Cardiac septum (tissue), 1 donor: ENCODE measurements around the gene HIPK2. TPM values are rescaled to one million over a fixed set of nuclear protein-coding genes. Genes with fewer than 3 reads are reported as not detected.
A peak's percentile ranks its signal among the peaks of the same experiment; 100 is the strongest.

Source experiments
- DNase-seq: peaks from one replicate; pipeline ENCODE4 v3.0.0-alpha.2; 2020; ENCODE audit warnings: low spot score
- intact Hi-C: fragments of 100-400 bp; cut with DNase I; formaldehyde crosslinking; loops from one replicate; pipeline ENCODE4 v1.14.0; 2022
- total RNA-seq: library from RNA; stranded (reverse); fragmentation: NEBNext Ultra II Directional; extraction: Animal tissue kit (Norgen Biotek cat#: 25700); gene quantifications from one replicate; pipeline ENCODE4 v1.2.1, GENCODE V29; 2021
- donor health status: DM: no; HTN: no; CAD: no.

HIPK2 gene
- total RNA-seq, 1 donor from 2014 or later, result 218 TPM

DNA sequence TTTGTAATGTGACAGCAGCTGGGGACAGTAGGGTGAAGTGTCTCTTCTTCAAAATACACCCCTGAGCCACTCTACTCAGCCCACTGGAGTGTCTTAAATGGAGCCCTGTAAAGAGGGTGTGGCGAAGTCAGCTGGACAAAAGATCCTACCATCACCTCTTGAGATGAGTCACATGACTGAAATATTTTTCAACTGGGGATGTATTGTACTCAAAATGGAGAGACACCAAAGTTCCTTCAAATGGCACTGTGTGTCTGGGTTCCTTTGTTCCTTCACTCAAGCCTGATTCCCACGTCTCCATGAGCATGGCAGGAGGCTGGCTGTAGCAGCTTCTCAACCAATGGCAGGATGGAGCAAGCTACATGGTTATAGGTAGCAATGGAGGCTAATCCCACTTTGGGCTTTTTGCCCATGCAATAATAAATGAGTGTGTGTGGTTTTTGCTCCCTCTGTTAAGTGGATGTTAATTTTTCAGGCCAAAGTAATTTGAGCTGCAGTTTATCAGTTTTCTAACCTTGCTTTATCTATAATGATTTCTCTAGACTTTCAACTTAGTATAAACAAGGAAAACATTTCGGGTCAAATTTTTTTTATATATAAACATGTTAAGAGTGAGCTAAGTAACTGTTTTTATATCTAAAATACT lies 186.1 kb downstream of the HIPK2 start:
- DNase-seq, result no peak
- intact Hi-C loops, result no loop called here

GRCh38 chr7:139589474-139589873 lies 188.3 kb downstream of the HIPK2 start:
- no peak for DNase-seq

GRCh38 chr7:139588632-139589031 lies 189.2 kb downstream of the HIPK2 start:
- intact Hi-C loops, result no loop called here
- DNase-seq, result no peak

More at GRCh38 chr7:139589474-139589873, 188.3 kb downstream of the HIPK2 start:
- intact Hi-C loops, result no loop called here

DNA sequence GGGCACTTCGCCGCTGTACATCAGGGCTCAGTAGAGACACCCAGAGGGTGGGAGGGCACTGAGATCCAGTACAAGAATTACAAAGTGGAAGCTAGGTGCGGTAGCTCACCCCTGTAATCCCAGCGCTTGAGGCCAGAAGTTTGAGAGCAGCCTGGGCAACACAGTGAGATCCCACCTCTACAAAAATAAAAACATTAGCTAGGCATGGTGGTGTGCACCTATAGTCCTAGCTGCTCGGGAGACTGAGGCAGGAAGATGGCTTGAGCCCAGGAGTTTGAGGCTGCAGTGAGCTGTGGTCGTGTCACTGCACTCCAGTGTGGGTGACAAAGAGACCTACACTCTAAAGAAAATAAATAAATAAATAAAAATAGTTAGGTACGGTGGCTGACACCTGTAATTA lies 190.3 kb downstream of the HIPK2 start:
- intact Hi-C loops, result no loop called here
- DNase-seq, result no peak

DNA sequence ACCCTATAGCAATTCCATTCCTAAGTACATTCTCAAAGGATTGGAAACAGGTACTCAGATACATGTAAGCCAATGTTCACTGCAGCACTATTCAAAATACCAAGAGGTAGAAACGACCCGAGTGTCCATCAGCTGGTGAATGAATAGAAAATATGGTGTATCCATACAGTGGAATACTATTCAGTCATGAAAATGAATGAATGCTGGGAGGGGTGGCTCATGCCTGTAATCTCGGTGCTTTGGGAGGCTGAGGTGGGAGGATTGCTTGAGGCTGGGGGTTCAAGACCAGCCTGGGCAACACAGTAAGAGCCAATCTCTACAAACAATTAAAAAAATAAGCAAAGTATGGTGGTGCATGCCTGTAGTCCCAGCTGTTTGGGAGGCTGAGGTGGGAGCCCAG lies 191.5 kb downstream of the HIPK2 start:
- DNase-seq, result no peak
- intact Hi-C loops, result no loop called here

DNA sequence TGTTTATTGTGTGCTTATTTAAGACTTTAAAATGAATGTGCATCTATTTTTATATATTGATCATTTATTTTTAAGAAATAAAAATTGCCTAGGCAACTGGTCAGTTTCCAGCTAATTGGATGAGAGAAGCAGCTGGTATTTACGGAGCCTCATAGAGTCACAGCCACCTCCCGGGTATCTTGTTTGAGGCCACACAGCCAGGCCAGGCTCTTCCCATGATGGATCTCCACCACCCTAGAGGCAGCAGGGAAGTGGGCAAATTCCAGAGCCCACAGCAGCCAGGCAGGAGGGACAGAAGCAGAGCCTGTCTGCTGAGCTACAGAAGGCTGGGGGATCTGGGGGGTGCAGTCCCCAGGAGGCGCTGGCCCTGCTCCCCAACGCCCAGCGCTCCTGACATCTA lies 192.8 kb downstream of the HIPK2 start:
- no peak for DNase-seq
- intact Hi-C loops, result no loop called here

GRCh38 chr7:139583826-139584553 lies 193.8 kb downstream of the HIPK2 start:
- DNase-seq, result no peak
- intact Hi-C loops, result no loop called here

DNA sequence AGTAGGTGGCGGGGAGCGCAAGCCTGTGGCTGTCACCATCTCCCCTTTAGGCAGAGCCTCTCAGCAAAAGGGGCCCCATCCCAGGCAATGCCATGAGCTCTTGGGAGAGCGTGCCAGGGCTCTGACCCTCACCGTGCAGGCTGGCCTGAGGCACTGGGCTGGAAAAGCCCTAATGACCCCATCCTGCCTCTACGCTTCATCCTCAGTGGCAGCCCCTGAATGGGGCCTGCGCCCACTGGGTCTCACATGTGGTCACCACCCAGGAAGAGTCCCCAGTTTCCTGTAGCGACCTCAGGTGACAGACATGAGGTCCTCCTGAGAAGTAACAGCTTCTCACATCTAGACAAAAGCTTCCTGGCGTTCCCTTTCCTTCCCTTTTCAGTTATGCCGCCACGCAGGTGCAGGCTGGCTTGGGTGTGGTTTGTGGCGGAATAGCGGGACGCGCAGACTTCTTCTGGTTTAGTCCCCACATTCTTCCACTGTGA lies 195.1 kb downstream of the HIPK2 start:
- intact Hi-C loops, result no loop called here
- DNase-seq, result peak; percentile 27

GRCh38 chr7:139582130-139582650 lies 195.6 kb downstream of the HIPK2 start:
- peak; percentile 69 for DNase-seq

DNA sequence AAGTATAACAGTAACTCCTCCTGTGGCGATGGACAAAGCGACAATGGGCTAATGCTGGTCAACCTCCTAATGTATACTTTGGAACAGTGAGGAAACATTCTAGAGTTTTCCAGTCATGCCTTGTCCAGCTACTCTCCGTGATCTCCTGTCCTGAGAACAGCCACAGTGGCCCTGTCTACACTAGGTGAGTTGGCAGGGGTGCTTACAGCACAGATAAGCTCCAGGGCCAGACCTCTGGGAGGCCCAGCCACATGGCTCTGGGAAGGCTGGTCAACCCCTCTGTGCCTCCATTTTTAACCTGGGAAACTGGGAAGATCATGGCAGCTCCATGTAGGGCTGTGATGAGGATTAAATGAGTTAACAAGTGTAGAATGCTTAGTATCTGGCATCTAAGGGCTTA lies 197.4 kb downstream of the HIPK2 start:
- DNase-seq, result peak; percentile 51
- intact Hi-C loops, result no loop called here

More at GRCh38 chr7:139582130-139582650, 195.6 kb downstream of the HIPK2 start:
- intact Hi-C loops, result no loop called here

- peak; percentile 54 for DNase-seq
- intact Hi-C loops, result no loop called here
Measured at GRCh38 chr7:139576179-139576973, 201.4 kb downstream of the HIPK2 start.

GRCh38 chr7:139575338-139575680 lies 202.5 kb downstream of the HIPK2 start:
- peak; percentile 41 for DNase-seq
- intact Hi-C loops, result no loop called here

- peak; percentile 69 for DNase-seq
- intact Hi-C loops, result no loop called here
Measured at GRCh38 chr7:139574618-139575337, 203.0 kb downstream of the HIPK2 start.

DNA sequence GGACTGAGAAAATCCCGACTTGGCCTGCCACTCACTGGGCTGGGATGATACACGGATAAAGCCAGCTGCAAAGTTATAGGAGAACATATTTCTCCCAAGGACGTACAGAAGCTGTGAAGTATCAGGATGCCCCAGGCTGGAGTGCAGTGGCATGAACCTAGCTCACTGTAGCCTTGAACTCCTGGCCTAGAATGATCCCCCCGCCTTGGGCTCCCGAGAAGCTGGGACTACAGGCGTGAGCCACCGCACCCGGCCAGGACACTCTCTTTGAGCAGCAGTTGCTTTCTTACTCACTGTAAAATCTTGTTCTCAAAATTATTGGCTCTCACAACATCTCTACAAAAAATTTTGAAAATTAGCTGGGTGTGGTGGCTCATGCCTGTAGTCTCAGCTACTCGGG lies 203.9 kb downstream of the HIPK2 start:
- peak; percentile 33 for DNase-seq
- intact Hi-C loops, result no loop called here

DNA sequence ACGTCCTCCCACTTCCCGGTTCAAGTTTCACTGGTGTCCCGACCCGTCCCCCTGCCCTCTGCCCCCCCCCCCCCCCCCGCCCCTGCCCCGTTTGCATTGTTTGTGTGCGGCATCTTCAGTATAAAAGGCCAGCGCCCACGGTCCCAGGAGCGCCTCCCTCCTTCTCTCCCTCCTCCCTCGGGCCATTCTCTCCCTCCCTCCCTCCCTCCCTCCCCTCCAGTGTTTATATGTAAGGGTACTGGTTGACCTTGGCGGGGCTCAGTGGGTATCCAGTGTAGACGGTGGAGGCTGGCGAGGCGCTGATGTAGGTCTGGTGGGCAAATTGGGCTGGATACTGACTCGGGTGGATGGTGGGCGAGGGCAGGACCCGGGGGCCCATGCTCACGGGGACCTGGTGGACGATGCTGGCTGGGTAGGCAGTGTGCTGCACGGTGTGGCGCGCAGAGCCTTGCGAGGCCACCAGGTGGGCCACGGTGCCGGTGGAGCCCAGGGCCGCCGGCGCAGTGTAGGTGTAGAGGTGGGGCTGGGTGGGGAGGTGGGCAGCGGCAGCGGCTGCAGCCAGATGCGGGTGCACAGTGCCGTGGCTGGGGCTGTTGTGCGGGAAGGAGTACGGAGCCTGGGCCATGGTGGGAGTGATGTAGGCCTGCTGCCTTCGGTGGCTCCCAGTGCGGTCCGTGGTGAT lies 205.0 kb downstream of the HIPK2 start:
- intact Hi-C loops, result no loop called here
- DNase-seq, result peak; percentile 47

- DNase-seq, result peak; percentile 15
- intact Hi-C loops, result no loop called here
Measured at GRCh38 chr7:139572071-139572470, 205.7 kb downstream of the HIPK2 start.

DNA sequence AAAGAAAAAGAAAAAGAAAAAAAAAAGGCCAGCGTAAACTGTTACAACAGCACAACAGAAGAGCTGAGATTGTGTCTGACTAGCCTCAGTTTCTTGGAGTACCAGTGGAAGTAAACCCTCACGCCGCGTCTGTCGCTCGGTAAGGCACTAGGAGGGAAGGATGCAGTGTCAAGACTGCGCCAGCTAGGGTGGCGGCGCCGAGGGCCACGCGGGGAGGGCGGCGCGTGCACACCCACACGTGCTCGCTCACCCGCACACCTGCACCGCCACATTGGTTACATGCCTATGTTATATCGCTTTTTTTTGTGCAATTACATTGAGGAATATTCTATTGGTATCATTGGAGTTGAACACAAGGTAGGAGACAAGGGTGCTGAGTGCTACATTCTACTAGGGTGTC lies 206.1 kb downstream of the HIPK2 start:
- DNase-seq, result no peak
- intact Hi-C loops, result no loop called here

- intact Hi-C loops, result no loop called here
- DNase-seq, result peak; percentile 71
Measured at GRCh38 chr7:139571190-139571589, 206.6 kb downstream of the HIPK2 start.

DNA sequence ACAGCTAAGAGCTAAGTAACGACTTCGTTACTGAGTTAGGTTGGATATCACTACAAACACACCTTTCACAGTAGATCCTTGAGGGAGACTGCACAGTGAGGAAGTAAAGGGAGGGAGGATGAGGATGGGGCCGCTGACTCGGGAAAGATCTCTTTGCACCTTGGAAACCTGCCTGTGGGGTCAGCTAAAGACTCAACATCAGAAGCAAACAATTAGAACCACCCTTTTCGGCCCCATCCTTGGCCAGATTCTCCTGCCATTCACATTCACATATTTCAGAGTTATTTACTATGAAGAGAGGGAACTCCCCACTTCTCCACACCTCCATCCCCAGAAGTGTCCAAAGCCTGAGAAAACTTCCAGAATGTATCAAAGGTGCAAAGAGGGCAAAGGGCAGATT lies 207.2 kb downstream of the HIPK2 start:
- DNase-seq, result peak; percentile 46
- intact Hi-C loops, result no loop called here
